Adrenal gland (tissue), 12 donors: ENCODE measurements around the gene PMVK. TPM values are rescaled to one million over a fixed set of nuclear protein-coding genes. Genes with fewer than 3 reads are reported as not detected.

ENCODE experiments used
- DNase-seq, 7 donors: peaks; one replicate each; pipeline ENCODE4 v3.0.0-alpha.2; 2019 to 2020
- H3K27ac ChIP-seq, 5 donors: fragments of 200-600 bp; sonication (generic) in 4 of 5; 1 replicate in 3 of 5; 2 replicates in 2 of 5; pipeline versions ENCODE4 v1.5.1 to v1.8.0; 2016 to 2020; ENCODE audit warnings: mild to moderate bottlenecking in 1 of 5
- H3K27me3 ChIP-seq: fragments of 200-600 bp; 2 replicates; pipeline ENCODE4 v1.8.0; 2021
- H3K36me3 ChIP-seq, 2 donors: fragments of 200-600 bp; replicated peaks in 1 of 2; 1 replicate in 1 of 2; 2 replicates in 1 of 2; pipeline versions ENCODE4 v1.5.1 to v1.8.0; 2018 to 2022
- H3K4me1 ChIP-seq, 2 donors: fragments of 200-600 bp; replicated peaks in 1 of 2; 1 replicate in 1 of 2; 2 replicates in 1 of 2; pipeline versions ENCODE4 v1.5.1 to v1.8.0; 2018 to 2021
- H3K4me3 ChIP-seq, 4 donors: fragments of 200-600 bp; sonication (generic) in 3 of 4; one replicate each; pipeline ENCODE4 v1.5.1; 2016 to 2018
- H3K9me3 ChIP-seq, 3 donors: fragments of 200-600 bp; sonication (generic) in 1 of 3; replicated peaks in 1 of 3; 1 replicate in 2 of 3; 2 replicates in 1 of 3; pipeline versions ENCODE4 v1.5.1 to v1.8.0; 2016 to 2021
- POLR2A ChIP-seq, 2 donors: fragments of 450-650 bp; IDR thresholded peaks; one replicate each; pipeline ENCODE4 v1.6.1; 2017; ENCODE audit warnings: antibody characterized with exemption in 2 of 2, mild to moderate bottlenecking in 2 of 2, moderate library complexity in 1 of 2
- WGBS, 4 donors: extraction: QIAGEN DNeasy Blood & Tissue Kit in 2 of 4; methylation state at CpG; one replicate each; pipeline versions ENCODE4 v1.1.5 to v1.1.7; 2013 to 2017; 5-methylcytosine and 5-hydroxymethylcytosine counted together
- intact Hi-C, 2 donors: fragments of 100-400 bp; cut with DNase I; formaldehyde crosslinking; loops; one replicate each; pipeline versions ENCODE4 v1.14.1 to v1.15.0; 2022 to 2023
- polyA plus RNA-seq, 3 donors: library from polyadenylated mRNA; stranded (reverse); fragments of 200-250 nt in 2 of 3; fragments of 350-450 nt in 1 of 3; fragmentation: Illumina TruSeq in 1 of 3; extraction: RNeasy Lipid Tissue Mini Kit (QIAGEN cat#74804) in 1 of 3; gene quantifications; one replicate each; pipeline ENCODE4 v1.2.3, GENCODE V29; 2013 to 2014
- total RNA-seq, 9 donors: library from RNA; depleted of rRNA in 4 of 9; stranded (reverse); fragments of >200 nt in 4 of 9; fragments of 120-200 nt in 1 of 9; fragmentation: NEBNext Ultra II Directional in 1 of 9; extraction: Animal tissue kit (Norgen Biotek cat#: 25700) in 1 of 9; gene quantifications; one replicate each; pipeline versions ENCODE4 v1.1.0 to v1.2.4, GENCODE V29; 2013 to 2023
- TF ChIP-seq, protein P1 (sequence below), 6 experiments: fragments of 450-650 bp in 4 of 6; fragments of 200-600 bp in 2 of 6; sonication (generic) in 1 of 6; IDR thresholded peaks; 1 replicate in 5 of 6; 2 replicates in 1 of 6; pipeline versions ENCODE4 v1.5.1 to v1.8.0; 2016 to 2021; ENCODE audit warnings: antibody characterized with exemption in 6 of 6, mild to moderate bottlenecking in 2 of 6, moderate library complexity in 1 of 6
- donor health status: healthy with polysubstance abuse.
- donor health status: Bipolar disorder and iron deficiency.
- donor health status: DM: yes; HTN: yes; CAD: no.
- donor health status: DM: no; HTN: no; CAD: no.
- donor health status: DM: no; HTN: no; CAD: no.
- donor health status: DM: yes; HTN: yes; CAD: no.

The PMVK gene
- total and polyA plus RNA-seq, 12 donors: 12.6 to 70.0 (median 41.7) TPM

DNA sequence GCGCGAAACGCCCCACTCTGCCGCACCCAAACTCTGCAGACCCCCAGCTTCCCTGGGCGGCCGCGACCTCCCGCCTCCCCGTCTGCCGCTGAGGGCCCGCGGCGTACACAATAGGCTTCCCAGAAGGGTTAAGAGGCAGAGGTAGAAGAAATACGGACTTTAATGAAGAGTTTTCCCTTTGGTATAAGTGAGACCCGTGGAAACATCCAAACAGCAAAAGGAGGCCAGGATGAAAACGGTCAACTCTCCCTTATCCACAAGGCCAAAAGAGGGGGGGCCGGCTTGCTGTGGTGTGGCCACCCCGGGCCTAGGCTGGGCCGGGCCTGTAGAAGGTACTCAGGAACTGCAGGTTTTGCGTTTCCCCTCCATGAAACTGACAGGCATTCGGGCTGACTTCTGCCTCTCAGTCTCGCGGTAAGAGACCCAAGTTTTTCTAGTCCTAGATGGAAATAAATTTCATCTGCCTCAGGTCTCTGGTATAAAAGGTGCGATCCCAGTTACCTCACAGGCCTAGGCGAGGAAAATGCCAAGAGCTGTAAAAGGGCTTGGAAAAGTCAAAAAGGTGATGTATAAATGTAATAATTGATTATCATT is 25.7 kb upstream of the PMVK start:
- WGBS, 4 donors: 3% methylated on average over 21 to 25 of the region's 25 CpGs
- intact Hi-C loops: loop anchor here in 1 of 2 donors (5.0 kb wide), 1 partner anchor 35 kb away; no protein-coding TSS in a partner anchor
- H3K4me1 ChIP-seq: peaks cover 13 to 23% of the 10 kb centered on the region in 2 donors

DNA sequence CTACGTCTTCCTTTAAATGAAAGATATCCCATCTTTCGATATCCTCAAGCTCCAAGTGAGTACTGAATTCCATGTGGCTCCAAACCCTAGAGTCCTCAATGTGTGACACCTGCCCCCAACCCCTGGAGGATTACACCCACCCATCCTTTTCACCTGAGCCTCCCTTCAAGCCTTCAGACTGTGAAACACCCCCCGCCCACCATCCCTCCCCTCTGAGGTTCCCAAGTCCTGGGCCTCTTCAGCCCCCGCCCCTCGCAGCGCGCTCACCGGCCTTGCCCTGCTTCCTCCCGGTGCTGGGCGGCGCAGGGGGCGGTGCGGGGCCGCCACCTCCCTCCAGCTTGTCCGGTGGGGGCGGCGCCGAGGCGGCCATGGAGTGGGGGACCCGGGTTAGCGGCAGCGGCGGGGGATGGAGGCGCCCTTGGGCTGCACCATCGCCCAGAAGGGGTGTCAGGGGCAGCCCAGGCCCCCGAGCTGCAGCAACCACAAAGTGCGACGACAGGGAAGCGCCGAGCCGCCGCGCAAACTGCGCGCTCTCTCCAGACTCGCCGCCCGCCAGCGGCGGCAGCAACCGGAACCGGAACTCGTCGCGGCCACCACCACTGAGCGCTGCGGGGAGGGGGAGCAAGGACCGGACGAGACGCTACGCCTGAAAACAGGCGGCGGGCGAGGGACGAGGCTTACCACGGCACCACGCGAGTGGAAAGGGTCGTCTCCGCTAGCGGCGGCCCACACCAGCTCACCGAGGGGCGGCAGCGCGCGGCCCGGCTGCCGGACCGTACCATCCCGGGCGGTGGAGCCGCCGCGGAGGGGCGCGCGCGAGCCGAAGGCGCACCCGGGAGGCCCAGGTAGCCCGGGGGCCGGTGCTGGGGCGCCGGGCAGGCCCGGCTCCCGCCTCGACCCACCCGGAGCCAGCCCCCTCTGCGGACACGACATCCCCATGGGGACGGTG is 25.0 kb upstream of the PMVK start, which contains the start of gene PYGO2:
Gene PYGO2, minus strand, starts transcription at position 576 of the 949 bp plus-strand sequence. Its CDS starts 206 bp downstream, at position 370.
- H3K9me3 ChIP-seq: no peaks in the 10 kb centered on the region
- peak within 1 kb of the TSS; percentile 45 to 86 (median 71) for H3K4me3 ChIP-seq
- peak; percentile 77 to 88 (median 83) for DNase-seq
- 0% methylated on average over 7 to 93 of the region's 93 CpGs for WGBS, 4 donors
- TF ChIP-seq POLR2A (IDR thresholded peaks at IDR 0.05): peak; percentile 65 to 77
- TF ChIP-seq, protein P1, sequence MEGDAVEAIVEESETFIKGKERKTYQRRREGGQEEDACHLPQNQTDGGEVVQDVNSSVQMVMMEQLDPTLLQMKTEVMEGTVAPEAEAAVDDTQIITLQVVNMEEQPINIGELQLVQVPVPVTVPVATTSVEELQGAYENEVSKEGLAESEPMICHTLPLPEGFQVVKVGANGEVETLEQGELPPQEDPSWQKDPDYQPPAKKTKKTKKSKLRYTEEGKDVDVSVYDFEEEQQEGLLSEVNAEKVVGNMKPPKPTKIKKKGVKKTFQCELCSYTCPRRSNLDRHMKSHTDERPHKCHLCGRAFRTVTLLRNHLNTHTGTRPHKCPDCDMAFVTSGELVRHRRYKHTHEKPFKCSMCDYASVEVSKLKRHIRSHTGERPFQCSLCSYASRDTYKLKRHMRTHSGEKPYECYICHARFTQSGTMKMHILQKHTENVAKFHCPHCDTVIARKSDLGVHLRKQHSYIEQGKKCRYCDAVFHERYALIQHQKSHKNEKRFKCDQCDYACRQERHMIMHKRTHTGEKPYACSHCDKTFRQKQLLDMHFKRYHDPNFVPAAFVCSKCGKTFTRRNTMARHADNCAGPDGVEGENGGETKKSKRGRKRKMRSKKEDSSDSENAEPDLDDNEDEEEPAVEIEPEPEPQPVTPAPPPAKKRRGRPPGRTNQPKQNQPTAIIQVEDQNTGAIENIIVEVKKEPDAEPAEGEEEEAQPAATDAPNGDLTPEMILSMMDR (IDR thresholded peaks at IDR 0.05): peak in 5 of 6 experiments; percentile 33 to 65 (median 62)
- peaks cover 17 to 30% of the 10 kb centered on the region in 2 donors for H3K4me1 ChIP-seq
- peaks cover 0 to 58% of the 10 kb centered on the region in 2 donors for H3K36me3 ChIP-seq
- H3K27me3 ChIP-seq: no peaks in the 10 kb centered on the region
- peak within 1 kb of the TSS; percentile 94 to 99 (median 96) for H3K27ac ChIP-seq
- intact Hi-C loops: loop anchor here in 1 of 2 donors (5.0 kb wide), 1 partner anchor 36 kb away; no protein-coding TSS in a partner anchor

More for the DNA sequence above, 25.7 kb upstream of the PMVK start:
- Histone ChIP-seq H3K27me3 (no peaks in the 10 kb centered on the region), H3K27ac (peak overlapping the region; percentile 94 to 99 (median 96)), H3K9me3 (no peaks in the 10 kb centered on the region), H3K4me3 (peak overlapping the region; percentile 4 to 86 (median 71)), H3K36me3 (peaks cover 0 to 65% of the 10 kb centered on the region in 2 donors)
- TF ChIP-seq, protein P1 (IDR thresholded peaks at IDR 0.05): no peak
- no peak for TF ChIP-seq POLR2A (IDR thresholded peaks at IDR 0.05)
- DNase-seq: peak; percentile 63 to 79 (median 71)

- DNase-seq: no peak
- no peak for TF ChIP-seq POLR2A (IDR thresholded peaks at IDR 0.05)
- TF ChIP-seq, protein P1 (IDR thresholded peaks at IDR 0.05): no peak
- peak overlapping the region; percentile 45 to 86 (median 71) for H3K4me3 ChIP-seq
- no peaks in the 10 kb centered on the region for H3K9me3 ChIP-seq
- peaks cover 19 to 33% of the 10 kb centered on the region in 2 donors for H3K4me1 ChIP-seq
- intact Hi-C loops: loop anchor here in 1 of 2 donors (5.0 kb wide), 1 partner anchor 37 kb away; no protein-coding TSS in a partner anchor
- peak overlapping the region; percentile 94 to 99 (median 96) for H3K27ac ChIP-seq
- H3K36me3 ChIP-seq: peaks cover 0 to 49% of the 10 kb centered on the region in 2 donors
- 12 to 24% (median 16%) methylated on average over 10 of the region's 10 CpGs for WGBS, 4 donors
- no peaks in the 10 kb centered on the region for H3K27me3 ChIP-seq
These were observed 24.1 kb upstream of the PMVK start for GRCh38 chr1:154960446-154961136.
